K562 (cell line): ENCODE measurements around the gene CT47B1. TPM values are rescaled to one million over a fixed set of nuclear protein-coding genes. Genes with fewer than 3 reads are reported as not detected.

ENCODE experiments used
- ATAC-seq: fragments of 200-7000 bp; cut with Tn5 transposase; 3 replicates; pipeline ENCODE4 v1.9.1; 2020; ENCODE audit warnings: moderate library complexity
- BruUV-seq: library from RNA; stranded (reverse); fragments of 400-500 nt; replicated peaks from 2 replicates; lab custom pipeline; 2021; lab: Mats Ljungman, UMichigan
- CTCF ChIA-PET: fragments of 300-600 bp; formaldehyde crosslinking; extraction: SDS; loops from one replicate; lab custom pipeline; 2021; ENCODE audit warnings: low intra/inter-chr PET ratio; lab: Yijun Ruan, JAX
- POLR2A ChIA-PET: fragments of 300-600, 350-650 bp; sonication (Branson Sonifier 250); formaldehyde crosslinking; extraction: SDS; loops from one replicate; lab custom pipeline; 2021; ENCODE audit warnings: antibody characterized with exemption, inconsistent platforms; lab: Yijun Ruan, JAX
- DNase-seq, 4 experiments: peaks; one replicate each; pipeline versions ENCODE4 v3.0.0 to v3.0.0-alpha.2; 2011 to 2018; ENCODE audit warnings: low spot score in 3 of 4, mixed read lengths in 3 of 4; ENCODE audit errors: extremely low read depth in 1 of 4
- FAIRE-seq: peaks from 2 replicates; lab custom pipeline; 2011; peaks lifted over from hg19 to GRCh38; lab: Jason Lieb, UNC
- H2AFZ ChIP-seq: 2 replicates; pipeline ENCODE4 v1.6.0; 2011; ENCODE audit warnings: low read depth, low read length, control low read depth, inconsistent platforms
- H3K27ac ChIP-seq: fragments of 200-600 bp; 3 replicates; pipeline ENCODE4 v1.8.0; 2011; ENCODE audit warnings: low read depth, mild to moderate bottlenecking, control low read depth, inconsistent platforms, low read length, moderate library complexity, mixed read lengths; ENCODE audit errors: extremely low read depth
- H3K27me3 ChIP-seq, 2 experiments: fragments of 300-600 bp in 1 of 2; 2 replicates in 1 of 2; 3 replicates in 1 of 2; pipeline versions ENCODE4 v1.6.0 to v1.8.0; 2011; ENCODE audit warnings: inconsistent platforms in 2 of 2, low read length in 2 of 2, mild to moderate bottlenecking in 1 of 2, mixed read lengths in 1 of 2, moderate library complexity in 1 of 2; ENCODE audit not compliant: control insufficient read depth in 2 of 2, insufficient read depth in 2 of 2
- H3K36me3 ChIP-seq: fragments of 300-600 bp; 3 replicates; pipeline ENCODE4 v1.8.0; 2011; ENCODE audit warnings: mild to moderate bottlenecking, low read length, inconsistent platforms; ENCODE audit not compliant: control insufficient read depth, insufficient read depth
- H3K4me1 ChIP-seq, 2 experiments: fragments of 200-600 bp in 1 of 2; replicated peaks in 1 of 2; 2 replicates in 1 of 2; 3 replicates in 1 of 2; pipeline versions ENCODE4 v1.5.1 to v1.8.0; 2011; ENCODE audit warnings: inconsistent platforms in 2 of 2, low read length in 2 of 2, mild to moderate bottlenecking in 1 of 2, mixed read lengths in 1 of 2, moderate library complexity in 1 of 2; ENCODE audit not compliant: control insufficient read depth in 2 of 2, insufficient read depth in 2 of 2
- H3K4me2 ChIP-seq: 2 replicates; pipeline ENCODE4 v1.6.1; 2011; ENCODE audit warnings: low read length, control low read depth, inconsistent platforms, mixed read lengths; ENCODE audit not compliant: insufficient read depth
- H3K4me3 ChIP-seq: fragments of 200-600 bp; sonication (generic), shearing (Covaris generic); 2 replicates; pipeline ENCODE4 v1.5.1; 2016; ENCODE audit warnings: control low read depth, inconsistent platforms
- H3K79me2 ChIP-seq: fragments of 200-600 bp; 3 replicates; pipeline ENCODE4 v1.8.0; 2011; ENCODE audit warnings: low read length, inconsistent platforms; ENCODE audit not compliant: control insufficient read depth, insufficient read depth
- H3K9ac ChIP-seq, 2 experiments: 2 replicates each; pipeline versions ENCODE4 v1.6.0 to v1.6.1; 2011; ENCODE audit warnings: low read depth in 2 of 2, low read length in 2 of 2, control low read depth in 1 of 2, inconsistent platforms in 1 of 2, mild to moderate bottlenecking in 1 of 2, mixed read lengths in 1 of 2; ENCODE audit not compliant: insufficient read depth in 1 of 2
- H3K9me1 ChIP-seq: one replicate; pipeline ENCODE4 v1.6.0; 2011; ENCODE audit warnings: inconsistent platforms, mild to moderate bottlenecking, low read length, moderate library complexity; ENCODE audit not compliant: control insufficient read depth, insufficient read depth
- H3K9me3 ChIP-seq: replicated peaks from 2 replicates; pipeline ENCODE4 v1.5.1; 2011; ENCODE audit warnings: low read depth, low read length, inconsistent platforms; ENCODE audit not compliant: control insufficient read depth, insufficient read depth
- H4K20me1 ChIP-seq: replicated peaks from 2 replicates; pipeline ENCODE4 v1.6.1; 2011; ENCODE audit warnings: low read length, inconsistent platforms, mixed read lengths; ENCODE audit not compliant: control insufficient read depth, insufficient read depth
- FOXJ3 ChIP-seq: sonication (generic); formaldehyde crosslinking; IDR thresholded peaks from 2 replicates; pipeline ENCODE4 v1.4.0; 2020; ENCODE audit warnings: mild to moderate bottlenecking, missing genetic modification reagents
- NELFE ChIP-seq: IDR thresholded peaks from 2 replicates; pipeline ENCODE4 v1.6.1; 2011; ENCODE audit warnings: mild to moderate bottlenecking; ENCODE audit not compliant: insufficient read depth, insufficient read length
- SMAD3 ChIP-seq: fragments of 450-650 bp; formaldehyde crosslinking; conservative IDR thresholded peaks from 2 replicates; pipeline ENCODE4 v1.4.0; 2020; ENCODE audit warnings: mild to moderate bottlenecking
- ZNF41 ChIP-seq: fragments of 250-450 bp; sonication (Bioruptor Pico); conservative IDR thresholded peaks from 2 replicates; pipeline ENCODE4 v1.4.0; 2020; ENCODE audit warnings: mild to moderate bottlenecking
- in situ Hi-C: fragments of 300-500 bp; cut with MboI; formaldehyde crosslinking; loops from 4 replicates; pipeline ENCODE4 v1.15.0; 2018; ENCODE audit warnings: inconsistent platforms, mixed read lengths
- intact Hi-C: fragments of 100-400 bp; cut with micrococcal nuclease; formaldehyde crosslinking; loops from 2 replicates; pipeline ENCODE4 v1.14.2; 2022
- polyA plus RNA-seq, 8 experiments: library from polyadenylated mRNA; depleted of rRNA in 4 of 8; stranded (reverse) in 5 of 8; unstranded in 3 of 8; fragments of >200 nt; fragmentation: Nextera tagmentation in 2 of 8; fragmentation: Illumina TruSeq in 1 of 8; extraction: Ambion mirVana in 2 of 8; extraction: Trizol in 1 of 8; gene quantifications; 2 replicates each; pipeline versions ENCODE4 v1.2.1 to v1.2.3, GENCODE V29; 2011 to 2014; ENCODE audit warnings: inconsistent platforms in 1 of 8, missing spikeins in 1 of 8
- small RNA-seq: library from RNA; depleted of rRNA; stranded (forward); fragments of <200 nt; gene quantifications from one replicate; pipeline ENCODE3, GENCODE V24; 2014
- total RNA-seq, 7 experiments: library from RNA; depleted of rRNA in 6 of 7; stranded (reverse); fragments of >200 nt in 6 of 7; fragmentation: Illumina TruSeq in 2 of 7; extraction: Trizol in 2 of 7; gene quantifications; 2 replicates each; pipeline versions ENCODE4 v1.2.1 to v1.2.3, GENCODE V29; 2011 to 2021; ENCODE audit warnings: low replicate concordance in 1 of 7

Gene CT47B1
- total and polyA plus RNA-seq, 9 of the 15 experiments (the other 6 are each of a cell fraction or from before 2014, with no cell fraction given), result 0.25 to 1.0 (median 0.62) TPM; not detected in 6

DNA sequence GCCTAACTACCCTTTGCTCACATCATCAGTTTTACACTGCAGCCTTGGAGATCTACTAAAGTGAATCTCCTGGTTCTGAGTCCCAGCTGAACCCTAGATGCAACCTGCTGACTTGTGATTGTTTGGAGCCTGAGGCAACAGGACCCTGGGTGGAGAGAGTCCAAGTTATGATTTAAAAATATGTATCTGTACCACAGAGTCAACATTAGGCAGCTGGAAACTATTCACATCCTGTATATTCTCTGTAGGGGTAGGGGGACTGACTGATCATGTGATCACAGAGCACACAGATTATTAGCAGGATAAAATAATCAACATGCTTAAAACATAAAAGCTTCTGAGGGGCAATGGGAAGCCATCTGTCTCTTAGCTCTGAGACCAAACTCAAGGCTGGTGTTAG lies 52.1 kb downstream of the CT47B1 start:
- no peak for FAIRE-seq
- CTCF ChIA-PET, result no interaction called here
- Histone ChIP-seq H3K9me1 (no peaks in the 10 kb centered on the region), H3K27ac (no peak overlapping the region), H4K20me1 (no peaks in the 10 kb centered on the region), H3K9ac (no peak overlapping the region), H3K36me3 (no peaks in the 10 kb centered on the region), H3K4me2 (no peak overlapping the region), H2AFZ (no peak overlapping the region), H3K9me3 (no peaks in the 10 kb centered on the region)
- ATAC-seq, result no peak
- TF ChIP-seq NELFE (no peak), SMAD3 (no peak), ZNF41 (CRISPR knock-in tag) (no peak), FOXJ3 (no peak)
- TF ChIP-seq, all 486 proteins: peak for 0
- in situ Hi-C loops (no loop called here), intact Hi-C loops (no loop called here)
- no peaks in the 10 kb centered on the region for H3K79me2 ChIP-seq
- POLR2A ChIA-PET, result no interaction called here
- H3K27me3 ChIP-seq, result no peaks in the 10 kb centered on the region
- no peak for DNase-seq
- BruUV-seq, result no TSS peak
- no peak overlapping the region for H3K4me3 ChIP-seq
- H3K4me1 ChIP-seq, result no peaks in the 10 kb centered on the region

Small RNA genes lying within 50 kb of the gene (small RNA-seq; reads per million reads assigned to genes)
- not detected for gene AC008162.1

Other genes with a start within 250 kb of the CT47B1 start
Only the 7 nearest of the 13 such genes appear.
- not detected in 2 replicates for gene CT47A11, start 61.3 kb upstream of the CT47B1 start, total RNA-seq (2014; rRNA removed)
- not detected in 2 replicates for gene CT47A11, start 61.3 kb upstream of the CT47B1 start, total RNA-seq (2014; rRNA removed; fragmentation: Illumina TruSeq; extraction: Trizol)
- gene CT47A11, start 61.3 kb upstream of the CT47B1 start, total RNA-seq (2015; rRNA removed; fragmentation: Illumina TruSeq; extraction: Trizol), result not detected in 2 replicates
- not detected in 2 replicates for gene CT47A11, start 61.3 kb upstream of the CT47B1 start, total RNA-seq (2021)
- gene CT47A11, start 61.3 kb upstream of the CT47B1 start, polyA plus RNA-seq (2011; rRNA removed), result not detected in 2 replicates
- not detected in 2 replicates for gene CT47A11, start 61.3 kb upstream of the CT47B1 start, polyA plus RNA-seq (2014; fragmentation: Illumina TruSeq; extraction: Trizol)
- not detected for gene CT47A11, start 61.3 kb upstream of the CT47B1 start, polyA plus RNA-seq (2014; fragmentation: Nextera tagmentation; extraction: Ambion mirVana)
- gene CT47A11, start 61.3 kb upstream of the CT47B1 start, polyA plus RNA-seq (2014; rRNA removed), result not detected in 2 replicates
- not detected in 2 replicates for gene CT47A10, start 66.2 kb upstream of the CT47B1 start, total RNA-seq (2014; rRNA removed)
- not detected in 2 replicates for gene CT47A10, start 66.2 kb upstream of the CT47B1 start, total RNA-seq (2014; rRNA removed; fragmentation: Illumina TruSeq; extraction: Trizol)
- not detected in 2 replicates for gene CT47A10, start 66.2 kb upstream of the CT47B1 start, total RNA-seq (2015; rRNA removed; fragmentation: Illumina TruSeq; extraction: Trizol)
- not detected in 2 replicates for gene CT47A10, start 66.2 kb upstream of the CT47B1 start, total RNA-seq (2021)
- gene CT47A10, start 66.2 kb upstream of the CT47B1 start, polyA plus RNA-seq (2011; rRNA removed), result not detected in 2 replicates
- not detected in 2 replicates for gene CT47A10, start 66.2 kb upstream of the CT47B1 start, polyA plus RNA-seq (2014; fragmentation: Illumina TruSeq; extraction: Trizol)
- not detected for gene CT47A10, start 66.2 kb upstream of the CT47B1 start, polyA plus RNA-seq (2014; fragmentation: Nextera tagmentation; extraction: Ambion mirVana)
- not detected in 2 replicates for gene CT47A10, start 66.2 kb upstream of the CT47B1 start, polyA plus RNA-seq (2014; rRNA removed)
- not detected in 2 replicates for gene CT47A9, start 71.0 kb upstream of the CT47B1 start, total RNA-seq (2014; rRNA removed)
- not detected in 2 replicates for gene CT47A9, start 71.0 kb upstream of the CT47B1 start, total RNA-seq (2014; rRNA removed; fragmentation: Illumina TruSeq; extraction: Trizol)
- gene CT47A9, start 71.0 kb upstream of the CT47B1 start, total RNA-seq (2015; rRNA removed; fragmentation: Illumina TruSeq; extraction: Trizol), result not detected in 2 replicates
- not detected in 2 replicates for gene CT47A9, start 71.0 kb upstream of the CT47B1 start, total RNA-seq (2021)
- gene CT47A9, start 71.0 kb upstream of the CT47B1 start, polyA plus RNA-seq (2011; rRNA removed), result not detected in 2 replicates
- gene CT47A9, start 71.0 kb upstream of the CT47B1 start, polyA plus RNA-seq (2014; fragmentation: Illumina TruSeq; extraction: Trizol), result not detected in 2 replicates
- not detected for gene CT47A9, start 71.0 kb upstream of the CT47B1 start, polyA plus RNA-seq (2014; fragmentation: Nextera tagmentation; extraction: Ambion mirVana)
- not detected in 2 replicates for gene CT47A9, start 71.0 kb upstream of the CT47B1 start, polyA plus RNA-seq (2014; rRNA removed)
- gene CT47A8, start 75.9 kb upstream of the CT47B1 start, total RNA-seq (2014; rRNA removed), result not detected in 2 replicates
- not detected in 2 replicates for gene CT47A8, start 75.9 kb upstream of the CT47B1 start, total RNA-seq (2014; rRNA removed; fragmentation: Illumina TruSeq; extraction: Trizol)
- not detected in 2 replicates for gene CT47A8, start 75.9 kb upstream of the CT47B1 start, total RNA-seq (2015; rRNA removed; fragmentation: Illumina TruSeq; extraction: Trizol)
- gene CT47A8, start 75.9 kb upstream of the CT47B1 start, total RNA-seq (2021), result not detected in 2 replicates
- not detected in 2 replicates for gene CT47A8, start 75.9 kb upstream of the CT47B1 start, polyA plus RNA-seq (2011; rRNA removed)
- not detected in 2 replicates for gene CT47A8, start 75.9 kb upstream of the CT47B1 start, polyA plus RNA-seq (2014; fragmentation: Illumina TruSeq; extraction: Trizol)
- not detected for gene CT47A8, start 75.9 kb upstream of the CT47B1 start, polyA plus RNA-seq (2014; fragmentation: Nextera tagmentation; extraction: Ambion mirVana)
- not detected in 2 replicates for gene CT47A8, start 75.9 kb upstream of the CT47B1 start, polyA plus RNA-seq (2014; rRNA removed)
- gene CT47A7, start 80.7 kb upstream of the CT47B1 start, total RNA-seq (2014; rRNA removed), result not detected in 2 replicates
- gene CT47A7, start 80.7 kb upstream of the CT47B1 start, total RNA-seq (2014; rRNA removed; fragmentation: Illumina TruSeq; extraction: Trizol), result not detected in 2 replicates
- gene CT47A7, start 80.7 kb upstream of the CT47B1 start, total RNA-seq (2015; rRNA removed; fragmentation: Illumina TruSeq; extraction: Trizol), result not detected in 2 replicates
- 0.42 TPM in 1 of 2 replicates, not detected in the other for gene CT47A7, start 80.7 kb upstream of the CT47B1 start, total RNA-seq (2021)
- gene CT47A7, start 80.7 kb upstream of the CT47B1 start, polyA plus RNA-seq (2011; rRNA removed), result not detected in 2 replicates
- not detected in 2 replicates for gene CT47A7, start 80.7 kb upstream of the CT47B1 start, polyA plus RNA-seq (2014; fragmentation: Illumina TruSeq; extraction: Trizol)
- not detected for gene CT47A7, start 80.7 kb upstream of the CT47B1 start, polyA plus RNA-seq (2014; fragmentation: Nextera tagmentation; extraction: Ambion mirVana)
- gene CT47A7, start 80.7 kb upstream of the CT47B1 start, polyA plus RNA-seq (2014; rRNA removed), result not detected in 2 replicates
- 0.12 TPM in 1 of 2 replicates, not detected in the other for gene CT47A6, start 85.6 kb upstream of the CT47B1 start, total RNA-seq (2014; rRNA removed)
- not detected in 2 replicates for gene CT47A6, start 85.6 kb upstream of the CT47B1 start, total RNA-seq (2014; rRNA removed; fragmentation: Illumina TruSeq; extraction: Trizol)
- gene CT47A6, start 85.6 kb upstream of the CT47B1 start, total RNA-seq (2015; rRNA removed; fragmentation: Illumina TruSeq; extraction: Trizol), result not detected in 2 replicates
- gene CT47A6, start 85.6 kb upstream of the CT47B1 start, total RNA-seq (2021), result not detected in 2 replicates
- not detected in 2 replicates for gene CT47A6, start 85.6 kb upstream of the CT47B1 start, polyA plus RNA-seq (2011; rRNA removed)
- not detected in 2 replicates for gene CT47A6, start 85.6 kb upstream of the CT47B1 start, polyA plus RNA-seq (2014; fragmentation: Illumina TruSeq; extraction: Trizol)
- not detected for gene CT47A6, start 85.6 kb upstream of the CT47B1 start, polyA plus RNA-seq (2014; fragmentation: Nextera tagmentation; extraction: Ambion mirVana)
- gene CT47A6, start 85.6 kb upstream of the CT47B1 start, polyA plus RNA-seq (2014; rRNA removed), result not detected in 2 replicates
- gene CT47A5, start 90.5 kb upstream of the CT47B1 start, total RNA-seq (2014; rRNA removed), result not detected in 2 replicates
- not detected in 2 replicates for gene CT47A5, start 90.5 kb upstream of the CT47B1 start, total RNA-seq (2014; rRNA removed; fragmentation: Illumina TruSeq; extraction: Trizol)
- gene CT47A5, start 90.5 kb upstream of the CT47B1 start, total RNA-seq (2015; rRNA removed; fragmentation: Illumina TruSeq; extraction: Trizol), result not detected in 2 replicates
- gene CT47A5, start 90.5 kb upstream of the CT47B1 start, total RNA-seq (2021), result not detected in 2 replicates
- gene CT47A5, start 90.5 kb upstream of the CT47B1 start, polyA plus RNA-seq (2011; rRNA removed), result not detected in 2 replicates
- not detected in 2 replicates for gene CT47A5, start 90.5 kb upstream of the CT47B1 start, polyA plus RNA-seq (2014; fragmentation: Illumina TruSeq; extraction: Trizol)
- not detected for gene CT47A5, start 90.5 kb upstream of the CT47B1 start, polyA plus RNA-seq (2014; fragmentation: Nextera tagmentation; extraction: Ambion mirVana)
- not detected in 2 replicates for gene CT47A5, start 90.5 kb upstream of the CT47B1 start, polyA plus RNA-seq (2014; rRNA removed)